Measurements from ENCODE around the gene OR2B6. TPM values are rescaled to one million over a fixed set of nuclear protein-coding genes. Genes with fewer than 3 reads are reported as not detected.

The OR2B6 gene
- total RNA-seq, 1 experiment from 2014 or later = 0.26 TPM

GRCh38 chr6:27948237-27948636 is 8.8 kb upstream of the OR2B6 start:
- in situ Hi-C loops (cut with HindIII; ENCODE audit: low pct_unique_long_range_greater_than_20kb, low sequenced_read_pairs) = no loop called here
- ChIA-PET POLR2A (no interaction called here), CTCF (no interaction called here)
- H3K36me3 ChIP-seq (ENCODE audit: control insufficient read depth, insufficient read depth, low read length) = no peaks in the 10 kb centered on the region; the same call in 1 of the 2 replicates
- intact Hi-C loops (cut with micrococcal nuclease; ENCODE audit: unreplicated experiment) = no loop called here
- H3K9me3 ChIP-seq (ENCODE audit: control insufficient read depth, insufficient read depth, low read depth, low read length) = no peaks in the 10 kb centered on the region
- TF ChIP-seq CTCF (IDR thresholded peaks at IDR 0.05) (no peak), POLR2AphosphoS5 (IDR thresholded peaks at IDR 0.05; ENCODE audit: low read depth, low read length) (no peak), REST (IDR thresholded peaks at IDR 0.05; ENCODE audit: insufficient read depth in 1 of 2, low read depth in 2 of 2, low read length in 1 of 2) (no peak), SIN3A (IDR thresholded peaks at IDR 0.05; ENCODE audit: borderline replicate concordance, insufficient read depth, low read depth, low read length) (no peak), TCF7L2 (IDR thresholded peaks at IDR 0.05; ENCODE audit: low read depth, low read length) (no peak)
- H3K4me3 ChIP-seq (ENCODE audit: low read depth in 2 of 2, low read length in 2 of 2) = no peak overlapping the region
- no peaks in the 10 kb centered on the region for H3K4me1 ChIP-seq (ENCODE audit: control insufficient read depth, insufficient read depth, low read length)
- no TSS peak for BruUV-seq (replicated peaks)
- H3K27ac ChIP-seq (ENCODE audit: low read length) = no peak overlapping the region
- ATAC-seq = no peak
- no peak for DNase-seq (ENCODE audit: low read depth, low spot score)
- peaks cover 2% of the 10 kb centered on the region; the same call in 1 of the 2 replicates for H3K27me3 ChIP-seq (ENCODE audit: control insufficient read depth, insufficient read depth, low read length)

GRCh38 chr6:27951040-27951439 is 6.0 kb upstream of the OR2B6 start:
- ATAC-seq = no peak
- TF ChIP-seq POLR2AphosphoS5 (IDR thresholded peaks at IDR 0.05; ENCODE audit: low read depth, low read length) (no peak), SIN3A (IDR thresholded peaks at IDR 0.05; ENCODE audit: borderline replicate concordance, insufficient read depth, low read depth, low read length) (no peak), REST (IDR thresholded peaks at IDR 0.05; ENCODE audit: insufficient read depth in 1 of 2, low read depth in 2 of 2, low read length in 1 of 2) (no peak), CTCF (IDR thresholded peaks at IDR 0.05) (no peak), TCF7L2 (IDR thresholded peaks at IDR 0.05; ENCODE audit: low read depth, low read length) (no peak)
- in situ Hi-C loops (cut with HindIII; ENCODE audit: low pct_unique_long_range_greater_than_20kb, low sequenced_read_pairs) = no loop called here
- H3K27me3 ChIP-seq (ENCODE audit: control insufficient read depth, insufficient read depth, low read length) = peaks cover 2% of the 10 kb centered on the region; the same call in 1 of the 2 replicates
- DNase-seq (ENCODE audit: low read depth, low spot score) = no peak
- BruUV-seq (replicated peaks) = no TSS peak
- intact Hi-C loops (cut with micrococcal nuclease; ENCODE audit: unreplicated experiment) = no loop called here
- no peaks in the 10 kb centered on the region for H3K9me3 ChIP-seq (ENCODE audit: control insufficient read depth, insufficient read depth, low read depth, low read length)
- ChIA-PET POLR2A (interaction anchor here (0.7 kb wide), 1 partner anchor 1157 kb away, joined by 3 read pairs; the partner anchor contains the start of gene OR2J3), CTCF (no interaction called here)
- no peaks in the 10 kb centered on the region; the same call in 1 of the 2 replicates for H3K36me3 ChIP-seq (ENCODE audit: control insufficient read depth, insufficient read depth, low read length)
- no peaks in the 10 kb centered on the region for H3K4me1 ChIP-seq (ENCODE audit: control insufficient read depth, insufficient read depth, low read length)
- H3K4me3 ChIP-seq (ENCODE audit: low read depth in 2 of 2, low read length in 2 of 2) = no peak overlapping the region
- no peak overlapping the region for H3K27ac ChIP-seq (ENCODE audit: low read length)

All from Panc1 (cell line).